Liver (tissue), 9 donors: ENCODE results near the gene ADK. TPM values are rescaled to one million over a fixed set of nuclear protein-coding genes. Genes with fewer than 3 reads are reported as not detected.

Source experiments
- DNase-seq: peaks from one replicate; pipeline ENCODE4 v3.0.0-alpha.2; 2017; ENCODE audit warnings: low spot score
- H3K27ac ChIP-seq, 2 donors: one replicate each; pipeline ENCODE4 v1.7.0; 2013; ENCODE audit warnings: inconsistent platforms in 2 of 2, low read length in 2 of 2, control low read depth in 1 of 2, low read depth in 1 of 2, mild to moderate bottlenecking in 1 of 2
- H3K27me3 ChIP-seq, 4 donors: one replicate each; pipeline versions ENCODE4 v1.6.1 to v1.7.0; 2013; ENCODE audit warnings: low read length in 3 of 4, inconsistent platforms in 1 of 4, mild to moderate bottlenecking in 1 of 4, moderate library complexity in 1 of 4; ENCODE audit not compliant: control insufficient read depth in 4 of 4, insufficient read depth in 4 of 4
- H3K36me3 ChIP-seq, 4 donors: one replicate each; pipeline versions ENCODE4 v1.6.1 to v1.7.0; 2013; ENCODE audit warnings: low read length in 3 of 4, mild to moderate bottlenecking in 3 of 4, low read depth in 1 of 4, moderate library complexity in 1 of 4; ENCODE audit not compliant: control insufficient read depth in 4 of 4, insufficient read depth in 3 of 4
- H3K4me1 ChIP-seq, 4 donors: one replicate each; pipeline versions ENCODE4 v1.6.1 to v1.7.0; 2013; ENCODE audit warnings: low read length in 3 of 4, mild to moderate bottlenecking in 3 of 4, moderate library complexity in 1 of 4; ENCODE audit not compliant: control insufficient read depth in 4 of 4, insufficient read depth in 4 of 4
- H3K4me3 ChIP-seq, 3 donors: one replicate each; pipeline versions ENCODE4 v1.6.1 to v1.7.0; 2013; ENCODE audit warnings: low read length in 3 of 3, control low read depth in 1 of 3, low read depth in 1 of 3, mild to moderate bottlenecking in 1 of 3
- H3K9ac ChIP-seq, 2 donors: one replicate each; pipeline ENCODE4 v1.7.0; 2013; ENCODE audit warnings: low read length in 2 of 2, mild to moderate bottlenecking in 2 of 2, moderate library complexity in 2 of 2, control low read depth in 1 of 2, low read depth in 1 of 2
- H3K9me3 ChIP-seq, 4 donors: one replicate each; pipeline versions ENCODE4 v1.6.1 to v1.7.0; 2013; ENCODE audit warnings: low read length in 3 of 4; ENCODE audit not compliant: control insufficient read depth in 4 of 4
- EGR1 ChIP-seq, 2 donors: IDR thresholded peaks; 2 replicates each; pipeline ENCODE4 v1.6.1; 2016 to 2018; ENCODE audit warnings: antibody characterized with exemption in 2 of 2, low read depth in 2 of 2
- FOXA1 ChIP-seq: IDR thresholded peaks from 2 replicates; pipeline ENCODE4 v1.6.1; 2016; ENCODE audit warnings: antibody characterized with exemption
- FOXA2 ChIP-seq: IDR thresholded peaks from 2 replicates; pipeline ENCODE4 v1.6.1; 2016; ENCODE audit warnings: antibody characterized with exemption
- GABPA ChIP-seq, 2 donors: IDR thresholded peaks in 1 of 2; conservative IDR thresholded peaks in 1 of 2; 2 replicates each; pipeline ENCODE4 v1.6.1; 2016; ENCODE audit warnings: antibody characterized with exemption in 2 of 2, mild to moderate bottlenecking in 1 of 2, moderate library complexity in 1 of 2
- HNF4A ChIP-seq, 2 donors: conservative IDR thresholded peaks; 2 replicates each; pipeline ENCODE4 v1.6.1; 2016; ENCODE audit warnings: antibody characterized with exemption in 2 of 2, mild to moderate bottlenecking in 2 of 2
- JUND ChIP-seq, 2 donors: IDR thresholded peaks; 2 replicates each; pipeline ENCODE4 v1.6.1; 2016; ENCODE audit warnings: antibody characterized with exemption in 2 of 2
- RAD21 ChIP-seq, 2 donors: IDR thresholded peaks; 2 replicates each; pipeline ENCODE4 v1.6.1; 2016; ENCODE audit warnings: antibody characterized with exemption in 2 of 2, mild to moderate bottlenecking in 2 of 2
- RXRA ChIP-seq, 2 donors: IDR thresholded peaks; 2 replicates each; pipeline ENCODE4 v1.6.1; 2017 to 2018; ENCODE audit warnings: antibody characterized with exemption in 2 of 2, mild to moderate bottlenecking in 1 of 2
- TAF1 ChIP-seq: conservative IDR thresholded peaks from 2 replicates; pipeline ENCODE4 v1.6.1; 2016; ENCODE audit warnings: antibody characterized with exemption, mild to moderate bottlenecking
- YY1 ChIP-seq: IDR thresholded peaks from 2 replicates; pipeline ENCODE4 v1.6.1; 2016; ENCODE audit warnings: antibody characterized with exemption, mild to moderate bottlenecking
- WGBS: extraction: QIAGEN DNeasy Blood & Tissue Kit; methylation state at CpG from one replicate; pipeline ENCODE4 v1.1.7; 2013; 5-methylcytosine and 5-hydroxymethylcytosine counted together
- polyA plus RNA-seq, 2 donors: library from polyadenylated mRNA; stranded (reverse) in 1 of 2; unstranded in 1 of 2; fragments of 200-250 nt in 1 of 2; fragments of >200 nt in 1 of 2; fragmentation: Nextera tagmentation in 1 of 2; extraction: Ambion mirVana in 1 of 2; gene quantifications; one replicate each; pipeline versions ENCODE4 v1.2.1 to v1.2.3, GENCODE V29; 2013 to 2015
- total RNA-seq, 2 donors: library from RNA; depleted of rRNA; stranded (reverse); fragments of >200 nt; gene quantifications; one replicate each; pipeline ENCODE4 v1.2.3, GENCODE V29; 2014
- TF ChIP-seq, protein P1 (sequence below): fragments of 150-350 bp; IDR thresholded peaks from 2 replicates; pipeline ENCODE4 v1.5.1; 2017; ENCODE audit warnings: improper control_type of control experiment, low read depth, low read length; ENCODE audit not compliant: missing input control
- TF ChIP-seq, protein P2 (sequence below): IDR thresholded peaks from 2 replicates; pipeline ENCODE4 v1.6.1; 2016; ENCODE audit warnings: antibody characterized with exemption
- TF ChIP-seq, protein P3 (sequence below): IDR thresholded peaks from 2 replicates; pipeline ENCODE4 v1.6.1; 2016; ENCODE audit warnings: antibody characterized with exemption
- TF ChIP-seq, protein P4 (sequence below): IDR thresholded peaks from 2 replicates; pipeline ENCODE4 v1.6.1; 2016; ENCODE audit warnings: antibody characterized with exemption
- donor health status: healthy.
- donor health status: healthy.
- donor health status: healthy.
- donor health status: healthy.
- donor health status: healthy.

The ADK gene
- total and polyA plus RNA-seq, 4 donors, result 18.0 to 110 (median 65.5) TPM

DNA sequence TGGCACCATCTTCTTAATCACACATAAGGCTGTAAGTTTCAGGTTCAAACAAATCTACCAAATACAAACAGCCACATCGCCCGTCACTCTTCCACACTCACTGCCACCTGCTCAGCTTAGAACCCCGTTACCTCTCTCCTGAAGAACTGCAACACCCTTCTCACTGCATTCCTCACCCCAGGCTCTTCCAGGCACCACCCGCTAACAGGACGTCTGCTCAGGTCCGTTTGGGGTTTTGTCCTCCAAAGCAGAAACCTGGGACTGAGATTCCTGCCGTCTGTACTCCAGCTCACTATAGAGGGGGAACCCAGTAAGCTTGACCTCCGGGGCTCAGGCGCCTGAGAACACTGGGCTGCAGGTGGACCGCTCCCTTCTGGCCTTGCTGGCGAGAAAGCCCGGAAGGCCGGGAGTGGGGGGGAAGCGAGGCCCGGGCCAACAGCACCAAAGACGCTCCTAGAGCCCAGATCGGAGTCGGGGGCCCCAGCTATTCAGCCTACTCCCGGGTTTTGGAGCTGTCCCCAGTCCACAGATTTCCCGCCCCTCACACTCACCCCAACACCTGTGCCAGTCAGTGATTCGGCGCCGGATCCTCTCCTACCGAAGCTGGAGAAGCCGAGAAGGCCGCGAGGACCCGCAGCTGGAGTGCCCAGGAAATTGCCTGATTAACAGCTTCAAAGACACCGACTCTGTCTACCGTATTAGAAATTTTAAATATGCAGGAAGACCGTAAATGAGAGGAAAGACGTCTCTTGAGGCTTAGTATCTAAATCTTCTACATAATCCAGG lies 624 bp upstream of the ADK start, which contains the start of gene AP3M1:
Gene AP3M1 (minus strand): TSS at position 625 of the 786 bp plus-strand sequence. CDS start 12,449 bp downstream, outside the sequence.
- Histone ChIP-seq H3K27me3 (no peaks in the 10 kb centered on the region), H3K9ac (peak within 1 kb of the TSS; percentile 83 to 99), H3K36me3 (peaks cover 0 to 3% (median 2%) of the 10 kb centered on the region in 4 donors), H3K4me3 (peak within 1 kb of the TSS; percentile 87 to 93 (median 92)), H3K27ac (peak within 1 kb of the TSS; percentile 89 to 93), H3K9me3 (no peaks in the 10 kb centered on the region), H3K4me1 (peaks cover 0 to 32% (median 19%) of the 10 kb centered on the region in 4 donors)
- under 1% methylated on average over 32 of the region's 32 CpGs for WGBS
- TF ChIP-seq FOXA2 (no peak), EGR1 (IDR thresholded peaks at IDR 0.05; ENCODE audit: low read depth in 2 of 2) (peak in 1 of 2 donors; percentile 47), FOXA1 (no peak), GABPA (IDR thresholded peaks at IDR 0.05 in 1 of 2, conservative IDR thresholded peaks at IDR 0.05 in 1 of 2) (peak in 1 of 2 donors; percentile 50), YY1 (no peak), RAD21 (IDR thresholded peaks at IDR 0.05) (peak; percentile 35 to 60), TAF1 (no peak), HNF4A (conservative IDR thresholded peaks at IDR 0.05) (peak in 1 of 2 donors; percentile 12), JUND (IDR thresholded peaks at IDR 0.05) (peak; percentile 13 to 39), RXRA (IDR thresholded peaks at IDR 0.05) (no peak)
- TF ChIP-seq, protein P1, sequence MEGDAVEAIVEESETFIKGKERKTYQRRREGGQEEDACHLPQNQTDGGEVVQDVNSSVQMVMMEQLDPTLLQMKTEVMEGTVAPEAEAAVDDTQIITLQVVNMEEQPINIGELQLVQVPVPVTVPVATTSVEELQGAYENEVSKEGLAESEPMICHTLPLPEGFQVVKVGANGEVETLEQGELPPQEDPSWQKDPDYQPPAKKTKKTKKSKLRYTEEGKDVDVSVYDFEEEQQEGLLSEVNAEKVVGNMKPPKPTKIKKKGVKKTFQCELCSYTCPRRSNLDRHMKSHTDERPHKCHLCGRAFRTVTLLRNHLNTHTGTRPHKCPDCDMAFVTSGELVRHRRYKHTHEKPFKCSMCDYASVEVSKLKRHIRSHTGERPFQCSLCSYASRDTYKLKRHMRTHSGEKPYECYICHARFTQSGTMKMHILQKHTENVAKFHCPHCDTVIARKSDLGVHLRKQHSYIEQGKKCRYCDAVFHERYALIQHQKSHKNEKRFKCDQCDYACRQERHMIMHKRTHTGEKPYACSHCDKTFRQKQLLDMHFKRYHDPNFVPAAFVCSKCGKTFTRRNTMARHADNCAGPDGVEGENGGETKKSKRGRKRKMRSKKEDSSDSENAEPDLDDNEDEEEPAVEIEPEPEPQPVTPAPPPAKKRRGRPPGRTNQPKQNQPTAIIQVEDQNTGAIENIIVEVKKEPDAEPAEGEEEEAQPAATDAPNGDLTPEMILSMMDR, result no peak
- TF ChIP-seq, protein P2, sequence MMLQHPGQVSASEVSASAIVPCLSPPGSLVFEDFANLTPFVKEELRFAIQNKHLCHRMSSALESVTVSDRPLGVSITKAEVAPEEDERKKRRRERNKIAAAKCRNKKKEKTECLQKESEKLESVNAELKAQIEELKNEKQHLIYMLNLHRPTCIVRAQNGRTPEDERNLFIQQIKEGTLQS, result peak; percentile 32
- TF ChIP-seq, protein P3, sequence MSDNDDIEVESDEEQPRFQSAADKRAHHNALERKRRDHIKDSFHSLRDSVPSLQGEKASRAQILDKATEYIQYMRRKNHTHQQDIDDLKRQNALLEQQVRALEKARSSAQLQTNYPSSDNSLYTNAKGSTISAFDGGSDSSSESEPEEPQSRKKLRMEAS, result no peak
- TF ChIP-seq, protein P4, sequence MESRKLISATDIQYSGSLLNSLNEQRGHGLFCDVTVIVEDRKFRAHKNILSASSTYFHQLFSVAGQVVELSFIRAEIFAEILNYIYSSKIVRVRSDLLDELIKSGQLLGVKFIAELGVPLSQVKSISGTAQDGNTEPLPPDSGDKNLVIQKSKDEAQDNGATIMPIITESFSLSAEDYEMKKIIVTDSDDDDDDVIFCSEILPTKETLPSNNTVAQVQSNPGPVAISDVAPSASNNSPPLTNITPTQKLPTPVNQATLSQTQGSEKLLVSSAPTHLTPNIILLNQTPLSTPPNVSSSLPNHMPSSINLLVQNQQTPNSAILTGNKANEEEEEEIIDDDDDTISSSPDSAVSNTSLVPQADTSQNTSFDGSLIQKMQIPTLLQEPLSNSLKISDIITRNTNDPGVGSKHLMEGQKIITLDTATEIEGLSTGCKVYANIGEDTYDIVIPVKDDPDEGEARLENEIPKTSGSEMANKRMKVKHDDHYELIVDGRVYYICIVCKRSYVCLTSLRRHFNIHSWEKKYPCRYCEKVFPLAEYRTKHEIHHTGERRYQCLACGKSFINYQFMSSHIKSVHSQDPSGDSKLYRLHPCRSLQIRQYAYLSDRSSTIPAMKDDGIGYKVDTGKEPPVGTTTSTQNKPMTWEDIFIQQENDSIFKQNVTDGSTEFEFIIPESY, result peak; percentile 33
- peak; percentile 82 for DNase-seq

DNA sequence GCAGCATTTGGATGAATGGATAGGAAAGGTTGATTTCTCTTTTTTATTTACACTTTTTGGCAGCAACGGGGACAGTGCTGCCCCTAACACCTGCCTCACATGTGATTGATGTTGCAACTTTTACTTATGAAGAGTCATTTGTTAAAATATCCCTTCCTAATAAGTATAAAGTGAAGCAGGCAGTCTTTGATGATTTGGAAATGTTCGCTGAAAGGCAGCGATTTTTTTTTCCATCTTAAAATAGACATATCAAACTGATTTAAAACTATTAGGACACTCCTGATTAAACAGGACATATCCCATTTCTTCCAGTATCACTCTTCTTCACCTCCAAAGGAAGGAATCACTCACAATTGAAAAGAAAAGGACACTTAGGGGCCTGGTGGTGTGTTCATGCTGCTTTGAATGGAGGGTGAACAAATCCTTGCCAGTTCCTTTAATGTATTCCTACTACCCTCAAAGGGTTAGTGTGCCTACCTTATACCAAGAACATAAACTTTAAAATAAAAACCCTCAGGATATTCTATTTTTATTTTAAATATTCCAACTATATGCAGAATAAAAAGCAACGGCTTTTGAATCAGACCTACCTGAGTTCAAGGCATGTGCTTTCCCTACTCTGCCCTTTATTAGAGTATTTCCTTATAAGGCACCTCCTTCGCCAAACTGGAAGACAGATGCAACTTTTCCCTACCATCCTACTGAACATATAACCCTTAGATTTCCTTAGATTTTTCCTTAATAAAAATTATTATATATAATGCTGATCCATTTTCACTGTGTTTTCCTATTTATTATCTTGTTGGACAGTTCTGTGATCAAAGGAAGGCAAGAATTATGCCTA lies 1.1 kb downstream of the ADK start:
- peak overlapping the region; percentile 89 to 93 for H3K27ac ChIP-seq
- DNase-seq, result no peak

More for the DNA sequence above, 1.1 kb downstream of the ADK start:
- Histone ChIP-seq H3K4me3 (peak overlapping the region; percentile 87 to 93 (median 92)), H3K4me1 (peaks cover 2 to 35% (median 24%) of the 10 kb centered on the region in 4 donors), H3K36me3 (peaks cover 0 to 3% (median 2%) of the 10 kb centered on the region in 4 donors), H3K9me3 (no peaks in the 10 kb centered on the region), H3K9ac (peak overlapping the region; percentile 83 to 93), H3K27me3 (no peaks in the 10 kb centered on the region)
- peak in 1 of 2 donors; percentile 8 for TF ChIP-seq HNF4A (conservative IDR thresholded peaks at IDR 0.05)
- TF ChIP-seq, protein P4, result no peak
- 21% methylated on average over 5 of the region's 5 CpGs for WGBS
